GM12873 (cell line): ENCODE data around the gene MAPK12.

Experiments
- CTCF ChIP-seq: IDR thresholded peaks from 2 replicates; pipeline ENCODE4 v1.5.1; 2012; ENCODE audit warnings: low read depth, mild to moderate bottlenecking, moderate library complexity, low read length, control low read depth; ENCODE audit not compliant: insufficient read depth; ENCODE audit errors: missing control alignments

Gene MAPK12

GRCh38 chr22:50227579-50228215, 33.8 kb downstream of the MAPK12 start:
- TF ChIP-seq CTCF: no peak

- TF ChIP-seq CTCF: no peak
These were observed 34.7 kb downstream of the MAPK12 start for GRCh38 chr22:50226875-50227165.

GRCh38 chr22:50226063-50226874, 35.2 kb downstream of the MAPK12 start:
- no peak for TF ChIP-seq CTCF

- no peak for TF ChIP-seq CTCF
These were observed 36.1 kb downstream of the MAPK12 start for GRCh38 chr22:50225200-50225969.

- no peak for TF ChIP-seq CTCF
These were observed 37.4 kb downstream of the MAPK12 start for GRCh38 chr22:50224071-50224470.

GRCh38 chr22:50222508-50222907, 39.0 kb downstream of the MAPK12 start:
- no peak for TF ChIP-seq CTCF
